ENCODE data around the gene CASTOR1. TPM values are rescaled to one million over a fixed set of nuclear protein-coding genes. Genes with fewer than 3 reads are reported as not detected.

Gene CASTOR1
- total RNA-seq, 1 experiment from 2014 or later, result 16.0 TPM

- no peak for TF ChIP-seq STAT6 (CRISPR knock-in tag; conservative IDR thresholded peaks at IDR 0.05; ENCODE audit: low read depth)
- TF ChIP-seq ATF1 (CRISPR knock-in tag; IDR thresholded peaks at IDR 0.05), result no peak
- TF ChIP-seq TCF7 (CRISPR knock-in tag; IDR thresholded peaks at IDR 0.05; ENCODE audit: low read depth), result no peak
- TF ChIP-seq ZNF423 (CRISPR knock-in tag; IDR thresholded peaks at IDR 0.05), result no peak
- no peak for TF ChIP-seq ZNF396 (CRISPR knock-in tag; IDR thresholded peaks at IDR 0.05; ENCODE audit: borderline replicate concordance)
Observed at GRCh38 chr22:30312053-30312452, 22.7 kb upstream of the CASTOR1 start (continued).

- H3K27me3 Mint-ChIP-seq (ENCODE audit: low read depth), result no peaks in the 10 kb centered on the region
Observed at GRCh38 chr22:30310881-30311771, 21.8 kb upstream of the CASTOR1 start.

GRCh38 chr22:30309951-30310741 is 20.8 kb upstream of the CASTOR1 start:
- POLR2A ChIA-PET, result no interaction called here
- Mint-ChIP-seq H3K36me3 (no peaks in the 10 kb centered on the region), H3K4me1 (peaks cover 10% of the 10 kb centered on the region), H3K27ac (no peak overlapping the region), H3K4me3 (no peak overlapping the region), H3K27me3 (ENCODE audit: low read depth) (no peaks in the 10 kb centered on the region), H3K9me3 (no peaks in the 10 kb centered on the region)
- DNase-seq (ENCODE audit: low spot score), result no peak
- CTCF ChIA-PET, result interaction anchor here (0.8 kb wide), 1 partner anchor 22 kb away, joined by 3 read pairs; no protein-coding TSS in a partner anchor
- no peak for ATAC-seq
- TF ChIP-seq GTF2I (CRISPR knock-in tag; conservative IDR thresholded peaks at IDR 0.05) (no peak), ZNF232 (CRISPR knock-in tag; IDR thresholded peaks at IDR 0.05) (no peak), JUN (CRISPR knock-in tag; IDR thresholded peaks at IDR 0.05) (no peak)

More at GRCh38 chr22:30310881-30311771, 21.8 kb upstream of the CASTOR1 start:
- Mint-ChIP-seq H3K27ac (no peak overlapping the region), H3K36me3 (no peaks in the 10 kb centered on the region), H3K4me1 (peaks cover 10% of the 10 kb centered on the region), H3K9me3 (no peaks in the 10 kb centered on the region), H3K4me3 (no peak overlapping the region)
- ChIA-PET POLR2A (no interaction called here), CTCF (interaction anchor here (0.8 to 6.7 kb wide), 3 partner anchors 8 to 23 kb away, joined by 3 to 36 read pairs (median 3); partner anchors contain the start of gene CASTOR1)
- ATAC-seq, result no peak; the same call in 1 of the 2 replicates
- no peak for DNase-seq (ENCODE audit: low spot score)
- TF ChIP-seq KAT7 (CRISPR knock-in tag; IDR thresholded peaks at IDR 0.05; ENCODE audit: borderline replicate concordance) (no peak), NR3C1 (CRISPR knock-in tag; conservative IDR thresholded peaks at IDR 0.05; ENCODE audit: low read depth) (no peak), ZNF219 (CRISPR knock-in tag; IDR thresholded peaks at IDR 0.05; ENCODE audit: borderline replicate concordance) (no peak), HMGXB4 (CRISPR knock-in tag; IDR thresholded peaks at IDR 0.05) (no peak), ZMAT4 (CRISPR knock-in tag; IDR thresholded peaks at IDR 0.05) (no peak)
